Nephron progenitor cell (in vitro differentiated cells): ENCODE results near the gene PITPNC1.

ENCODE experiments used
- DNase-seq: peaks from one replicate; pipeline ENCODE4 v3.0.0; 2021
- H3K27ac Mint-ChIP-seq: 2 replicates; pipeline ENCODE4 v1.8.0; 2021; ENCODE audit warnings: mild to moderate bottlenecking, moderate library complexity, mixed read lengths
- H3K27me3 Mint-ChIP-seq: 2 replicates; pipeline ENCODE4 v1.8.0; 2021; ENCODE audit warnings: mild to moderate bottlenecking, low read depth, mixed read lengths; ENCODE audit not compliant: poor library complexity
- H3K36me3 Mint-ChIP-seq: 2 replicates; pipeline ENCODE4 v1.8.0; 2021; ENCODE audit warnings: low read depth, mixed read lengths
- H3K4me1 Mint-ChIP-seq: 2 replicates; pipeline ENCODE4 v1.8.0; 2021; ENCODE audit warnings: mixed read lengths
- H3K4me3 Mint-ChIP-seq: 2 replicates; pipeline ENCODE4 v1.8.0; 2021; ENCODE audit warnings: mild to moderate bottlenecking, moderate library complexity, mixed read lengths
- H3K9me3 Mint-ChIP-seq: 2 replicates; pipeline ENCODE4 v1.8.0; 2021; ENCODE audit warnings: mild to moderate bottlenecking, moderate library complexity, mixed read lengths
- CTCF ChIP-seq: fragments of 200-600 bp; sonication (generic); IDR thresholded peaks from 2 replicates; pipeline ENCODE4 v1.5.0; 2021; ENCODE audit warnings: antibody characterized with exemption

Gene PITPNC1

GRCh38 chr17:67412941-67413340 lies 35.9 kb downstream of the PITPNC1 start:
- Mint-ChIP-seq H3K27me3 (no peaks in the 10 kb centered on the region), H3K4me1 (no peaks in the 10 kb centered on the region), H3K36me3 (peaks cover 24% of the 10 kb centered on the region), H3K9me3 (peaks cover 36% of the 10 kb centered on the region), H3K4me3 (no peak overlapping the region), H3K27ac (peak overlapping the region; percentile 38)
- no peak for DNase-seq
- TF ChIP-seq CTCF: no peak

- Mint-ChIP-seq H3K9me3 (peaks cover 36% of the 10 kb centered on the region), H3K27ac (no peak overlapping the region), H3K4me1 (no peaks in the 10 kb centered on the region), H3K27me3 (no peaks in the 10 kb centered on the region), H3K36me3 (peaks cover 23% of the 10 kb centered on the region), H3K4me3 (no peak overlapping the region)
- no peak for DNase-seq
- TF ChIP-seq CTCF: no peak
Observed at GRCh38 chr17:67413388-67413787, 36.3 kb downstream of the PITPNC1 start.

- TF ChIP-seq CTCF: no peak
- H3K27me3 Mint-ChIP-seq: no peaks in the 10 kb centered on the region
- no peaks in the 10 kb centered on the region for H3K4me1 Mint-ChIP-seq
- peaks cover 17% of the 10 kb centered on the region for H3K36me3 Mint-ChIP-seq
- H3K4me3 Mint-ChIP-seq: no peak overlapping the region
- H3K27ac Mint-ChIP-seq: no peak overlapping the region
- DNase-seq: no peak
- H3K9me3 Mint-ChIP-seq: peaks cover 30% of the 10 kb centered on the region
Observed at GRCh38 chr17:67414130-67414529, 37.0 kb downstream of the PITPNC1 start.

GRCh38 chr17:67414559-67414958 lies 37.5 kb downstream of the PITPNC1 start:
- Mint-ChIP-seq H3K36me3 (peaks cover 17% of the 10 kb centered on the region), H3K4me1 (no peaks in the 10 kb centered on the region), H3K27ac (no peak overlapping the region), H3K4me3 (no peak overlapping the region), H3K27me3 (no peaks in the 10 kb centered on the region), H3K9me3 (peaks cover 25% of the 10 kb centered on the region)
- no peak for DNase-seq
- TF ChIP-seq CTCF: no peak

GRCh38 chr17:67415291-67415690 lies 38.2 kb downstream of the PITPNC1 start:
- H3K9me3 Mint-ChIP-seq: peaks cover 21% of the 10 kb centered on the region
- no peaks in the 10 kb centered on the region for H3K27me3 Mint-ChIP-seq
- H3K36me3 Mint-ChIP-seq: peaks cover 17% of the 10 kb centered on the region
- no peak overlapping the region for H3K4me3 Mint-ChIP-seq
- no peak for TF ChIP-seq CTCF
- H3K4me1 Mint-ChIP-seq: peaks cover 3% of the 10 kb centered on the region
- no peak for DNase-seq
- H3K27ac Mint-ChIP-seq: no peak overlapping the region

- H3K4me3 Mint-ChIP-seq: no peak overlapping the region
- no peak overlapping the region for H3K27ac Mint-ChIP-seq
- peaks cover 21% of the 10 kb centered on the region for H3K9me3 Mint-ChIP-seq
- peaks cover 2% of the 10 kb centered on the region for H3K27me3 Mint-ChIP-seq
- no peak for TF ChIP-seq CTCF
- peaks cover 17% of the 10 kb centered on the region for H3K36me3 Mint-ChIP-seq
- H3K4me1 Mint-ChIP-seq: peaks cover 11% of the 10 kb centered on the region
- no peak for DNase-seq
Observed at GRCh38 chr17:67417507-67417906, 40.4 kb downstream of the PITPNC1 start.
